HUES48 (cell line): ENCODE results near the gene CHRNB1.

Experiments used
- H3K27ac ChIP-seq: one replicate; pipeline ENCODE4 v1.7.0; 2013; ENCODE audit warnings: low read depth, low read length, inconsistent platforms
- H3K27me3 ChIP-seq: 2 replicates; pipeline ENCODE4 v1.6.1; 2013; ENCODE audit warnings: mild to moderate bottlenecking, low read length; ENCODE audit not compliant: control insufficient read depth, insufficient read depth
- H3K36me3 ChIP-seq: 2 replicates; pipeline ENCODE4 v1.6.1; 2013; ENCODE audit warnings: low read length; ENCODE audit not compliant: control insufficient read depth, insufficient read depth
- H3K4me1 ChIP-seq: 2 replicates; pipeline ENCODE4 v1.6.1; 2013; ENCODE audit warnings: mild to moderate bottlenecking, low read length; ENCODE audit not compliant: control insufficient read depth, insufficient read depth
- H3K4me3 ChIP-seq: 2 replicates; pipeline ENCODE4 v1.5.1; 2013; ENCODE audit warnings: mild to moderate bottlenecking, low read depth, low read length
- H3K9ac ChIP-seq: 2 replicates; pipeline ENCODE4 v1.6.1; 2013; ENCODE audit warnings: mild to moderate bottlenecking, low read depth, low read length, moderate library complexity
- H3K9me3 ChIP-seq: 2 replicates; pipeline ENCODE4 v1.6.1; 2013; ENCODE audit warnings: low read length; ENCODE audit not compliant: control insufficient read depth, insufficient read depth

The CHRNB1 gene

GRCh38 chr17:7407082-7407481, 37.8 kb upstream of the CHRNB1 start:
- Histone ChIP-seq H3K9ac (no peak overlapping the region), H3K9me3 (no peaks in the 10 kb centered on the region)

GRCh38 chr17:7407485-7408251, 37.2 kb upstream of the CHRNB1 start, which contains the start of gene NLGN2:
Gene NLGN2 (plus strand): TSS chr17:7407845. CDS start chr17:7408256, 411 bp downstream.
- Histone ChIP-seq H3K36me3 (peaks cover 25% of the 10 kb centered on the region), H3K9ac (peak within 1 kb of the TSS; percentile 36; the same call in 1 of the 2 replicates), H3K4me3 (peak within 1 kb of the TSS; percentile 46)

More at GRCh38 chr17:7407082-7407481, 37.8 kb upstream of the CHRNB1 start:
- Histone ChIP-seq H3K4me1 (peaks cover 13% of the 10 kb centered on the region; the same call in 1 of the 2 replicates), H3K36me3 (peaks cover 25% of the 10 kb centered on the region), H3K27ac (no peak overlapping the region), H3K27me3 (no peaks in the 10 kb centered on the region), H3K4me3 (no peak overlapping the region; the same call in 1 of the 2 replicates)

GRCh38 chr17:7408252-7408727, 36.6 kb upstream of the CHRNB1 start:
- peaks cover 6% of the 10 kb centered on the region; the same call in 1 of the 2 replicates for H3K4me1 ChIP-seq
- peak overlapping the region; percentile 36; the same call in 1 of the 2 replicates for H3K9ac ChIP-seq
- peak overlapping the region; percentile 46 for H3K4me3 ChIP-seq
- no peak overlapping the region for H3K27ac ChIP-seq
- H3K27me3 ChIP-seq, result no peaks in the 10 kb centered on the region
- no peaks in the 10 kb centered on the region for H3K9me3 ChIP-seq
- H3K36me3 ChIP-seq, result peaks cover 25% of the 10 kb centered on the region

More at GRCh38 chr17:7407485-7408251, 37.2 kb upstream of the CHRNB1 start, which contains the start of gene NLGN2:
- no peaks in the 10 kb centered on the region for H3K27me3 ChIP-seq
- H3K9me3 ChIP-seq, result no peaks in the 10 kb centered on the region
- no peak within 1 kb of the TSS for H3K27ac ChIP-seq
- H3K4me1 ChIP-seq, result peaks cover 12% of the 10 kb centered on the region; the same call in 1 of the 2 replicates

- Histone ChIP-seq H3K9ac (no peak overlapping the region), H3K4me1 (peaks cover 6% of the 10 kb centered on the region; the same call in 1 of the 2 replicates), H3K27me3 (no peaks in the 10 kb centered on the region), H3K9me3 (no peaks in the 10 kb centered on the region), H3K36me3 (peaks cover 25% of the 10 kb centered on the region), H3K27ac (no peak overlapping the region), H3K4me3 (peak overlapping the region; percentile 46; the same call in 1 of the 2 replicates)
Observed at GRCh38 chr17:7408863-7409262, 36.0 kb upstream of the CHRNB1 start.

GRCh38 chr17:7409716-7410115, 35.1 kb upstream of the CHRNB1 start:
- H3K36me3 ChIP-seq, result peaks cover 30% of the 10 kb centered on the region
- H3K9ac ChIP-seq, result no peak overlapping the region
- no peaks in the 10 kb centered on the region for H3K27me3 ChIP-seq
- H3K4me1 ChIP-seq, result peaks cover 6% of the 10 kb centered on the region; the same call in 1 of the 2 replicates
- H3K27ac ChIP-seq, result no peak overlapping the region
- no peak overlapping the region for H3K4me3 ChIP-seq
- H3K9me3 ChIP-seq, result no peaks in the 10 kb centered on the region

GRCh38 chr17:7410634-7411426, 34.0 kb upstream of the CHRNB1 start:
- Histone ChIP-seq H3K4me3 (no peak overlapping the region), H3K36me3 (peaks cover 41% of the 10 kb centered on the region), H3K4me1 (peaks cover 6% of the 10 kb centered on the region; the same call in 1 of the 2 replicates), H3K27me3 (no peaks in the 10 kb centered on the region), H3K9me3 (no peaks in the 10 kb centered on the region), H3K9ac (no peak overlapping the region), H3K27ac (no peak overlapping the region)

GRCh38 chr17:7411427-7411750, 33.5 kb upstream of the CHRNB1 start:
- Histone ChIP-seq H3K9ac (no peak overlapping the region), H3K9me3 (no peaks in the 10 kb centered on the region), H3K4me3 (no peak overlapping the region), H3K27me3 (no peaks in the 10 kb centered on the region), H3K4me1 (peaks cover 6% of the 10 kb centered on the region; the same call in 1 of the 2 replicates), H3K27ac (no peak overlapping the region), H3K36me3 (peaks cover 46% of the 10 kb centered on the region)

GRCh38 chr17:7413346-7413985, 31.4 kb upstream of the CHRNB1 start:
- Histone ChIP-seq H3K4me3 (no peak overlapping the region), H3K9ac (no peak overlapping the region), H3K36me3 (peaks cover 57% of the 10 kb centered on the region), H3K4me1 (no peaks in the 10 kb centered on the region), H3K9me3 (no peaks in the 10 kb centered on the region), H3K27me3 (no peaks in the 10 kb centered on the region), H3K27ac (no peak overlapping the region)

- H3K4me3 ChIP-seq, result no peak overlapping the region
- no peaks in the 10 kb centered on the region for H3K9me3 ChIP-seq
- H3K27ac ChIP-seq, result no peak overlapping the region
- no peaks in the 10 kb centered on the region for H3K27me3 ChIP-seq
- H3K9ac ChIP-seq, result no peak overlapping the region
- H3K36me3 ChIP-seq, result peaks cover 44% of the 10 kb centered on the region
- H3K4me1 ChIP-seq, result no peaks in the 10 kb centered on the region
Observed at GRCh38 chr17:7414837-7415236, 30.0 kb upstream of the CHRNB1 start.

- Histone ChIP-seq H3K9me3 (no peaks in the 10 kb centered on the region), H3K4me3 (no peak overlapping the region), H3K9ac (no peak overlapping the region), H3K4me1 (no peaks in the 10 kb centered on the region), H3K27ac (no peak overlapping the region), H3K36me3 (peaks cover 34% of the 10 kb centered on the region), H3K27me3 (no peaks in the 10 kb centered on the region)
Observed at GRCh38 chr17:7415784-7416183, 29.1 kb upstream of the CHRNB1 start.
